GM12872 (cell line): ENCODE results near the gene REXO4.

Experiments
- TF ChIP-seq, protein P1 (sequence below): IDR thresholded peaks from 3 replicates; pipeline ENCODE4 v1.5.1; 2011; ENCODE audit warnings: low read depth, mild to moderate bottlenecking, low read length, moderate library complexity; ENCODE audit not compliant: insufficient read depth

The REXO4 gene

DNA sequence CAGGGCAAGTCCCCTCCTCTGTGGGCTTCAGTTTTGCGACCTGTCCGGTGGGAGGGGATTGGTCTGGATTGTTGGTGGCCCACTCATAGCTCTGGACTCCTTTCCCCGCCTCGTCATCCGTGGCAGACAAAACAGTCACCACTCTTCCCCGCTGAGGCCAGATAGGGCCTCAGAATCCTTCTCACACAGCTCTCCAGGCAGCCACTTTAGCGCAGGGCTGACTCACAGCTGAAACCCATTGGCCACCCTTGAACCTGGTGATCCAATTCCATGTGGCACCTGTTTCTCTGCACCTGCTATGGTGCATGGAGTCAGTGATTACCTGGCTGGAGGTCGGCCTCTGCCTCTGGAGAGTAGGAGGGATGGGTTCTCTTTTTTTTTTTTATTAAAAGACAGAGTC, 26.2 kb upstream of the REXO4 start:
- TF ChIP-seq, protein P1, sequence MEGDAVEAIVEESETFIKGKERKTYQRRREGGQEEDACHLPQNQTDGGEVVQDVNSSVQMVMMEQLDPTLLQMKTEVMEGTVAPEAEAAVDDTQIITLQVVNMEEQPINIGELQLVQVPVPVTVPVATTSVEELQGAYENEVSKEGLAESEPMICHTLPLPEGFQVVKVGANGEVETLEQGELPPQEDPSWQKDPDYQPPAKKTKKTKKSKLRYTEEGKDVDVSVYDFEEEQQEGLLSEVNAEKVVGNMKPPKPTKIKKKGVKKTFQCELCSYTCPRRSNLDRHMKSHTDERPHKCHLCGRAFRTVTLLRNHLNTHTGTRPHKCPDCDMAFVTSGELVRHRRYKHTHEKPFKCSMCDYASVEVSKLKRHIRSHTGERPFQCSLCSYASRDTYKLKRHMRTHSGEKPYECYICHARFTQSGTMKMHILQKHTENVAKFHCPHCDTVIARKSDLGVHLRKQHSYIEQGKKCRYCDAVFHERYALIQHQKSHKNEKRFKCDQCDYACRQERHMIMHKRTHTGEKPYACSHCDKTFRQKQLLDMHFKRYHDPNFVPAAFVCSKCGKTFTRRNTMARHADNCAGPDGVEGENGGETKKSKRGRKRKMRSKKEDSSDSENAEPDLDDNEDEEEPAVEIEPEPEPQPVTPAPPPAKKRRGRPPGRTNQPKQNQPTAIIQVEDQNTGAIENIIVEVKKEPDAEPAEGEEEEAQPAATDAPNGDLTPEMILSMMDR, result no peak

DNA sequence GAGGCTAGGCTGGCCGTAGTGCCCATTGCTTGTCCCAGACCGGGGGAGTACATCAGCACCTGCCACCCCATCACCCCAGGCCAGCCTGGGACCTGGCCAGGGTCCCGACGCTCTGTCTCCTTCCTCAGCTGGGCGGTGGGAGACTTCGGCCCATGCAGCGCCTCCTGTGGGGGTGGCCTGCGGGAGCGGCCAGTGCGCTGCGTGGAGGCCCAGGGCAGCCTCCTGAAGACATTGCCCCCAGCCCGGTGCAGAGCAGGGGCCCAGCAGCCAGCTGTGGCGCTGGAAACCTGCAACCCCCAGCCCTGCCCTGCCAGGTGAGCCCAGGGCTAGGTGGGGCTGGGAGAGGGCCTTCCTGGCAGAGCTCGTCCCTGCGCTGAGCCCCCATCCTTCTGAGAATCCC, 25.4 kb upstream of the REXO4 start:
- TF ChIP-seq, protein P1, result no peak

DNA sequence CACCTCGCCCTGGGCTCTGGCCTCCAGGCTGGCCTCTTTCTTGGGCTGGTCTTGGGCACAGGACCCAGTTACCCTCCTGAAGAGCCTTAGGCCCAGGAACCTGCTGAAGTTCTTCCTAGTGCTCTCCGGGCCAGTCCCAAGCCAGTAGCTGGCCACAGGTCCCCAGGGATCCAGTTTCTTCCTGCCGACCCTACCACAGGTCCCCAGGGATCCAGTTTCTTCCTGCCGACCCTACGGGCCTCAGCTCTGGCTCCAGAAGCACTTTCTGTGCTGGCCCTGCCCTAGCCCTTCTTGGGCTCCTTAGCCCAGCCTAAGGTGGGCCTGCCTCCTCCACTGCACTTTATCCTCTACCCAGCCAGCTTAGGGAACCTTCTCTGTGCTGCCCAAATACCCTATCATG, 23.8 kb upstream of the REXO4 start:
- TF ChIP-seq, protein P1, result no peak

GRCh38 chr9:133440874-133441273, 23.1 kb upstream of the REXO4 start:
- TF ChIP-seq, protein P1, result no peak

DNA sequence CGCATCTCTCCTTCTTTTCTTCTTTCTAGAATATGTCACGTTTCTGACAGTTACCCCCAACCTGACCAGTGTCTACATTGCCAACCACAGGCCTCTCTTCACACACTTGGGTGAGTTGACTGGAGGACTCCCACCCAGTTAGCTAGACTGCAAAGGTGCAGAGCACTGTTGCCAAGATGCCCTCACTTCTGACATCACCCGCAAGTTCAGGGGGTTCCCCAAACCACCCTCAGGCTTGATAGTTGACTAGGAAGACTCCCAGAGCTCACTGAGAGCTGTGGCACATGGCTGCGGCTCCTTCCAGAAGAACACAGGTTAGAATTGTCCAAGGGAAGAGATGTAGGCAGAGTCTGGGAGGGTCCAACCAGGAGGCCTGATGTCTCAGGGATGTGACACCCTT, 21.5 kb upstream of the REXO4 start:
- TF ChIP-seq, protein P1, result no peak

- TF ChIP-seq, protein P1, result peak; percentile 64
Observed at GRCh38 chr9:133437753-133438531, 20.1 kb upstream of the REXO4 start.

DNA sequence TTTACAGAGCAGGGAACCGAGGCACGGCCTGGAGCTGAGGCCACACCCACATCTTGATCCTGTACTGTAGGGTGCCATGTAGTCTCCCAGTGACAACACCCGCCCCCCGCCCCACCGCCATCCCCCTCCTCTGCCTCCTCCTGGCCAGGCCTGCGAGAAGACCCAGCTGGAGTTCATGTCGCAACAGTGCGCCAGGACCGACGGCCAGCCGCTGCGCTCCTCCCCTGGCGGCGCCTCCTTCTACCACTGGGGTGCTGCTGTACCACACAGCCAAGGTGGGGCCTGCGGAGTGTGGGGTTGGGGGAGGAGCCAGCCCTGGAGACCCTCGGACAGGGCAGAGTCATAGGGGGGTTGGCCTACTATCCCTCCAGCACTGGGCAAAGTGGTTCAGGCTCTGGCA, 18.9 kb upstream of the REXO4 start:
- TF ChIP-seq, protein P1, result no peak
